GM10248 (cell line): ENCODE measurements around the gene DCPS.

ENCODE experiments used
- CTCF ChIA-PET: fragments of 300-600 bp; sonication (Branson Sonifier 250); formaldehyde crosslinking; extraction: SDS; loops from one replicate; lab custom pipeline; 2021; ENCODE audit warnings: antibody characterized with exemption; lab: Yijun Ruan, JAX
- POLR2A ChIA-PET: fragments of 350-650 bp; sonication (Branson Sonifier 250); formaldehyde crosslinking; extraction: SDS; loops from one replicate; lab custom pipeline; 2020; ENCODE audit warnings: antibody characterized with exemption; lab: Yijun Ruan, JAX
- DNase-seq: peaks from one replicate; pipeline ENCODE4 v3.0.0; 2012; ENCODE audit errors: extremely low spot score
- CTCF ChIP-seq: IDR thresholded peaks from 2 replicates; pipeline ENCODE4 v1.5.1; 2012; ENCODE audit warnings: mild to moderate bottlenecking, low read depth; ENCODE audit errors: extremely low read depth, missing control alignments, control extremely low read depth

DCPS gene

DNA sequence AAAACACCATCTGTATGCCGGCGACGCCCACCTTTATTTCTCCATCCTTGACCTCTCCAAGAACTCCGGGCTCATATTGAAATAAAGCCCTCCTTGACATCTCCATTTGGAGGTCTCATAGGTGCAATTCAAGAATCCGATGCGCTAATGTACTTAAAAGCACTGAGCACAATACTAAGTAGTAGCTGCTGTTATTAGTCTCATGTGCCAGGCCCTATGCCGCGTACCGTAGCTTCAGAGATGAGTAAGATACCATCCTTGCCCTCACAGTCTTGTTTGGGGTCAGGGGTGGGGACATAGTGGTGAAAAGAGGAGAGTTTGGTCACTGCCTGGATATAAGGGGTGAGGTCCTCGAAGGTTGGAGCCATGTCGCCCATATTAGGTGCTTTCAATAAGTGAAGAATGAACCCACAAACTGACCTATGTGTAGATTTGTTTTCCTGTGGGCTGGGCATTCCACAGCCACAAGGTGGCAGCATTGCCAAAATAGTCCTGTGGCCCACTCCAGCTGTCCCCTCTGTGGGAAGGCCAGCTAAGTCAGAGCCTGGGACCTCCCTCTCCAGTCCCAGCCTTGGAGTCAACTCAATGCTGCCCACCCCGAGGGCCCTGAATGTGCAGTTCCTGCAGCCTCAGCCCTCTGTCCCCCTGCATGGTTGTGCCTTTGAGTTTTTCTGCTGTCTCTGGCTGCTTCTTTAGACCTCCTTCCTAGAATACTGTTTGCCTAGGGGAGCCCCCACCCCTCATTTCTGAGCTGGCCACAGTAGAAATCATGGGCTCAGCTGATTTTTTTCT lies 6.5 kb downstream of the DCPS start:
- ChIA-PET POLR2A (no interaction called here), CTCF (interaction anchor here (0.7 to 3.8 kb wide), 31 partner anchors 10 to 681 kb away, joined by 3 to 66 read pairs (median 4); no protein-coding TSS in a partner anchor)
- TF ChIP-seq CTCF, result peak; percentile 82
- DNase-seq, result peak; percentile 65

GRCh38 chr11:126310992-126311310 lies 7.1 kb downstream of the DCPS start:
- ChIA-PET CTCF (interaction anchor here (0.7 to 3.8 kb wide), 28 partner anchors 9 to 681 kb away, joined by 3 to 66 read pairs (median 4); no protein-coding TSS in a partner anchor), POLR2A (no interaction called here)
- no peak for DNase-seq

DNA sequence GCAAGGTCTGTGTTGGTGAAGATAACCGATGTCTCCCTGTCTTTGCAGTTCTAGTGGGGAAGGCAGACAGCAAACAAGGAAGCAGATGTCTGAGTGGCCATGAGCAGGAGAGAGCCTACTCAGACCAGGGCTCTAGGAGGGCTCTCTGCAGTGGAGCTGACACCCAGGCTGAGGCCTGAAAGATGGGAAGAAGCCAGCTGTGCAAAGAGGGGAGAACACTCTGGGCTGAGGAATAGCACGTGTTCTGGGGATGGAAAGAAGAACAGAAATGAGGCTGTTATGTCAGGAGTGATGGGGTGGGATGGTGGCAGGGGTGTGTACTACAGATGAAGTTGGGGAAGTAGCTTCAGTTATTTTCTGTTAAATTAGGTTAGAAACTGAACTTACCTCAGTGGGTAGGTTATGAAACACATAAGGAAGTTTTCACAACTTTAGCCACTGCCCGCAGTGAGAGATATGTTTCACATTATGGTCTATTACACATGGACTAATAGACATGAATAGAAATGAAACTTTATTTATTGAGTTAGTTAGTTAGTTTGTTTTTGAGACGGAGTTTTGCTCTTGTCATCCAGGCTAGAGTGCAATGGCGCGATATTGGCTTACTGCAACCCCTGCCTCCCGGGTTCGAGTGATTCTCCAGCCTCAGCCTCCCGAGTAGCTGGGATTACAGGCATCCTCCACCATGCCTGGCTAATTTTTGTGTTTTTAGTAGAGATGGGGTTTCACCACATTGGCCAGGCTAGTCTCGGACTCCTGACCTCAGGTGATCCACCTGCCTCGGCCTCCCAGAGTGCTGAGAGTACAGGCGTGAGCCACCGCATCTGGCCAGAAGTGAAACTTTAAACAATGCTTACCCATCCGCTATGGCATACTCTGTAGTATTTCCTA lies 7.8 kb downstream of the DCPS start:
- TF ChIP-seq CTCF, result no peak
- ChIA-PET CTCF (interaction anchor here (0.8 to 3.8 kb wide), 22 partner anchors 8 to 680 kb away, joined by 3 to 66 read pairs (median 4); no protein-coding TSS in a partner anchor), POLR2A (no interaction called here)
- DNase-seq, result no peak

More at GRCh38 chr11:126310992-126311310, 7.1 kb downstream of the DCPS start:
- no peak for TF ChIP-seq CTCF

GRCh38 chr11:126312961-126313360 lies 9.1 kb downstream of the DCPS start:
- no peak for TF ChIP-seq CTCF
- DNase-seq, result no peak
- ChIA-PET POLR2A (no interaction called here), CTCF (interaction anchor here (0.8 to 3.8 kb wide), 5 partner anchors 11 to 404 kb away, joined by 3 to 16 read pairs (median 3); no protein-coding TSS in a partner anchor)

GRCh38 chr11:126313826-126314225 lies 10.0 kb downstream of the DCPS start:
- ChIA-PET POLR2A (no interaction called here), CTCF (interaction anchor here (1.0 to 2.0 kb wide), 2 partner anchors 14 to 166 kb away, joined by 3 to 12 read pairs; no protein-coding TSS in a partner anchor)
- TF ChIP-seq CTCF, result no peak
- DNase-seq, result no peak

DNA sequence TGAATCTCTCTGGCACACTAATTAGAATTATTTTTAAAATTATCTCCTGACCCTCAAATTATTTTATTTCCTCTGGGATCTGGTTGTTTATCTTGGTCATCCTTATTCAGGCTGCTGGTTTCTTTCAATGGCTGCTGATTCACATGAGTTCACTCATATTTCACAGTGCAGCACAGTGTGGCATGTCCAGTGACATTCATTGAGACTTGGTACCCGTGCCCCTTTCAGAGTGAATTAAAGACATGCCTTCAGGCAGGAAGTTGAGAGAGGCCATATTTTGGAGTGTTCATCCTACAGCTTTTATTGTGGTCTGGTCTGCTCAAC lies 13.5 kb downstream of the DCPS start:
- CTCF ChIA-PET, result interaction anchor here (1.7 to 3.3 kb wide), 4 partner anchors 12 to 164 kb away, joined by 4 to 16 read pairs (median 9); no protein-coding TSS in a partner anchor
- POLR2A ChIA-PET, result no interaction called here
- no peak for TF ChIP-seq CTCF
- no peak for DNase-seq
